Spleen (tissue), 7 donors: ENCODE data around the gene SOX6.

Source experiments
- CTCF ChIP-seq, 11 experiments: fragments of 200-600 bp in 7 of 11; fragments of 450-650 bp in 4 of 11; sonication (generic) in 4 of 11; IDR thresholded peaks in 8 of 11; conservative IDR thresholded peaks in 3 of 11; 1 replicate in 7 of 11; 2 replicates in 4 of 11; pipeline versions ENCODE4 v1.4.0 to v1.8.0; 2016 to 2021; ENCODE audit warnings: antibody characterized with exemption in 11 of 11, inconsistent platforms in 4 of 11, mild to moderate bottlenecking in 1 of 11
- POLR2A ChIP-seq, 3 donors: fragments of 450-650 bp; IDR thresholded peaks; one replicate each; pipeline ENCODE4 v1.5.1; 2017; ENCODE audit warnings: antibody characterized with exemption in 3 of 3, mild to moderate bottlenecking in 1 of 3
- donor health status: DM: no; HTN: no; CAD: no; lungs with moderate emphysema.
- donor health status: DM: no; HTN: no; CAD: no.
- donor health status: DM: no; HTN: no; CAD: no.

- no peak for TF ChIP-seq CTCF (IDR thresholded peaks at IDR 0.05 in 8 of 11, conservative IDR thresholded peaks at IDR 0.05 in 3 of 11)
- TF ChIP-seq POLR2A (IDR thresholded peaks at IDR 0.05), result no peak
Measured at GRCh38 chr11:16002942-16003341, 353.4 kb downstream of the SOX6 start.
